Tibial nerve (tissue), 4 donors: ENCODE measurements around the gene SHISAL2A. TPM values are rescaled to one million over a fixed set of nuclear protein-coding genes. Genes with fewer than 3 reads are reported as not detected.

Experiments
- DNase-seq, 2 donors: peaks; one replicate each; pipeline ENCODE4 v3.0.0-alpha.2; 2019; ENCODE audit warnings: low spot score in 2 of 2
- H3K27ac ChIP-seq, 4 donors: fragments of 200-600 bp; sonication (generic) in 3 of 4; one replicate each; pipeline ENCODE4 v1.5.1; 2017 to 2019; ENCODE audit warnings: mild to moderate bottlenecking in 1 of 4
- H3K27me3 ChIP-seq, 2 donors: fragments of 200-600 bp; sonication (generic) in 1 of 2; one replicate each; pipeline versions ENCODE4 v1.5.1 to v1.6.0; 2017 to 2019
- H3K36me3 ChIP-seq, 3 donors: fragments of 200-600 bp; sonication (generic); one replicate each; pipeline ENCODE4 v1.5.1; 2018 to 2019
- H3K4me1 ChIP-seq, 4 donors: fragments of 200-600 bp; sonication (generic) in 3 of 4; one replicate each; pipeline ENCODE4 v1.5.1; 2017 to 2019
- H3K4me3 ChIP-seq, 4 donors: fragments of 200-600 bp; sonication (generic) in 3 of 4; one replicate each; pipeline ENCODE4 v1.5.1; 2017 to 2019; ENCODE audit warnings: mild to moderate bottlenecking in 1 of 4, moderate library complexity in 1 of 4
- H3K9me3 ChIP-seq, 4 donors: fragments of 200-600 bp; sonication (generic) in 3 of 4; one replicate each; pipeline ENCODE4 v1.5.1; 2017 to 2019
- CTCF ChIP-seq, 5 experiments: fragments of 200-600 bp in 3 of 5; fragments of 450-650 bp in 2 of 5; sonication (generic) in 3 of 5; IDR thresholded peaks; one replicate each; pipeline ENCODE4 v1.5.1; 2016 to 2019; ENCODE audit warnings: antibody characterized with exemption in 5 of 5, mild to moderate bottlenecking in 3 of 5, moderate library complexity in 2 of 5
- EP300 ChIP-seq, 2 donors: sonication (generic); formaldehyde crosslinking; IDR thresholded peaks; one replicate each; pipeline ENCODE4 v1.6.1; 2017; ENCODE audit warnings: antibody characterized with exemption in 2 of 2, mild to moderate bottlenecking in 1 of 2
- POLR2A ChIP-seq, 2 donors: fragments of 450-650 bp; IDR thresholded peaks; one replicate each; pipeline ENCODE4 v1.6.1; 2017; ENCODE audit warnings: antibody characterized with exemption in 2 of 2, mild to moderate bottlenecking in 2 of 2, moderate library complexity in 2 of 2
- WGBS, 2 donors: methylation state at CpG; one replicate each; pipeline ENCODE4 v1.1.5; 2018; 5-methylcytosine and 5-hydroxymethylcytosine counted together
- total RNA-seq, 4 donors: library from RNA; depleted of rRNA; stranded (reverse); fragments of >200 nt; gene quantifications; one replicate each; pipeline ENCODE4 v1.1.0, GENCODE V29; 2016

The SHISAL2A gene
- total RNA-seq, 4 donors from 2014 or later: 1.2 to 1.9 TPM; not detected in 2

DNA sequence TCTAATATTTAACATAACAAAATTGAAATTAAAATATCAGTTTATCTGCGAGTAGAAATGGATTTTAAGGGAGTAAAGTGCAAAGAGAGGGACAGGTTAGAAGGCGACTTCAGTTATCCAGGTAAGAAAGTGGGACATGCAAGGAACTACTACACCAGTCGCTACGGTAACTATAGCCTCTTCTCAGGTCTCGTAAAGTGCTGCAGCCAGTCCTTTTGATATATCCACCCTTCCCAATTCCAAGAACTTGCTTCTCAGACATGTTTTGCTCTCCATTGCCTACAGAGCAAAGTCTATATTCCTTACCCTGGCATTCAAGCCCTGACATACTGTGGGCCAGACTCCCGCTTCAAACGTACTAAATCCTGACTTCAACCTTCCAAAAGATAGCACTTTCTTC lies 62.7 kb downstream of the SHISAL2A start:
- Histone ChIP-seq H3K27me3 (no peaks in the 10 kb centered on the region), H3K36me3 (peaks cover 0 to 26% (median 0%) of the 10 kb centered on the region in 3 donors), H3K27ac (no peak overlapping the region), H3K9me3 (no peaks in the 10 kb centered on the region), H3K4me3 (no peak overlapping the region), H3K4me1 (peaks cover 0 to 14% (median 6%) of the 10 kb centered on the region in 4 donors)
- DNase-seq: no peak
- no peak for TF ChIP-seq CTCF (IDR thresholded peaks at IDR 0.05)
- TF ChIP-seq EP300 (IDR thresholded peaks at IDR 0.05): no peak
- no peak for TF ChIP-seq POLR2A (IDR thresholded peaks at IDR 0.05)
- 96% methylated on average over 7 of the region's 7 CpGs for WGBS, 2 donors

DNA sequence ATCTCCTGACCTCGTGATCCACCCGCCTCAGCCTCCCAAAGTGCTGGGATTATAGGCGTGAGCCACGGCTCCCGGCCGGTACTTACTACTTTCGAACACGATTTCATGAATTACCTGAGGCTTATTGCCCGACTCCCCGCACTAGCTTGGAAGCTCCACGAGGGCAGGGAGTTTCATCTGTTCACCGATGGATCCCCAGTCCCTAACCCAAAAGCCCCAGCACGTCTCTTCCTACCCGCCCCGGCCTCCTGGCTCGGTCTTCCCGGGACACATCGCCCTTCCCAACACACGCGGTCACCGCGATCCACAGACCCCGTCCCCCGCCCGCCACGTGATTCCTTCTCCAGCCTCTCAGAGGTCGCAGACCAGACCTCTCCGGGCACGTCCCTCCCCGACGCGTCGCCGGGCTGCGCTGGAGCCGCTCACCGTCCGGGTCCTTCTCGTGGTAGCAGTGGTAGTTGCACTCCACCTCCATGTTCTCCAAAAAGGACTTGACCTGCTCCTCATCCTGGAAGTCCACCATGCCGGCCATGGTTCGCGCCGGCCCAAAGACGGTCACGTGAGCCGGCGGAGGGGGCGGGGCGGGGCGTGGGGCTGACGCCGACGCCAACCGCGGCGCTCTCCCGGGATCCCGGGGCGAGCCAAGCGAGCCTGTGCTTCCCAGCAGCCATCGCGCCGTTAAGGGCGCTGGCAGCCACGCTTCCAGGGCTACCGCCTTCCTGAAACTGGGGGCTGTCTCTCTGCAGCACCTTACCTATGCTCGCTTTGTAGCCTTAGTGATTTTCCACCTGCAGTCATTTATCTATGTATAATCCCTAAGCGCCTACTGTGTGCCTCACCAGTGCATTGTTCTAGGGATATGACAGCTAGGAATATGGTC lies 65.1 kb downstream of the SHISAL2A start, which contains the start of gene COA7:
Gene COA7, minus strand, starts transcription at position 553 of the 880 bp plus-strand sequence. Its CDS starts 21 bp downstream, at position 532.
- no peaks in the 10 kb centered on the region for H3K27me3 ChIP-seq
- peaks cover 0 to 24% (median 6%) of the 10 kb centered on the region in 4 donors for H3K4me1 ChIP-seq
- TF ChIP-seq EP300 (IDR thresholded peaks at IDR 0.05) (peak; percentile 57 to 88), POLR2A (IDR thresholded peaks at IDR 0.05) (peak; percentile 33 to 57), CTCF (IDR thresholded peaks at IDR 0.05) (peak in 1 of 5 experiments; percentile 25)
- peak within 1 kb of the TSS; percentile 62 to 76 (median 68) for H3K4me3 ChIP-seq
- H3K9me3 ChIP-seq: no peaks in the 10 kb centered on the region
- peak within 1 kb of the TSS; percentile 78 to 83 (median 81) for H3K27ac ChIP-seq
- DNase-seq: peak; percentile 81 to 83
- 2 to 4% methylated on average over 36 to 68 of the region's 68 CpGs for WGBS, 2 donors
- peaks cover 0 to 2% (median 0%) of the 10 kb centered on the region in 3 donors for H3K36me3 ChIP-seq

GRCh38 chr1:52702886-52703787 lies 70.2 kb downstream of the SHISAL2A start:
- peak overlapping the region; percentile 38 to 84 (median 70) for H3K27ac ChIP-seq
- no peaks in the 10 kb centered on the region for H3K9me3 ChIP-seq
- TF ChIP-seq CTCF (IDR thresholded peaks at IDR 0.05): peak in 2 of 5 experiments; percentile 7 to 27
- TF ChIP-seq POLR2A (IDR thresholded peaks at IDR 0.05): peak; percentile 39 to 61
- peak; percentile 31 to 84 for TF ChIP-seq EP300 (IDR thresholded peaks at IDR 0.05)
- peak overlapping the region; percentile 36 to 61 (median 48) for H3K4me3 ChIP-seq
- no peaks in the 10 kb centered on the region for H3K27me3 ChIP-seq
- peaks cover 0 to 17% (median 6%) of the 10 kb centered on the region in 4 donors for H3K4me1 ChIP-seq
- no peaks in the 10 kb centered on the region for H3K36me3 ChIP-seq
- DNase-seq: peak; percentile 72 to 82
- 6 to 8% methylated on average over 34 of the region's 35 CpGs for WGBS, 2 donors

- DNase-seq: no peak
- Histone ChIP-seq H3K27me3 (no peaks in the 10 kb centered on the region), H3K4me3 (no peak overlapping the region), H3K27ac (no peak overlapping the region), H3K36me3 (no peaks in the 10 kb centered on the region), H3K9me3 (no peaks in the 10 kb centered on the region), H3K4me1 (peaks cover 0 to 7% (median 0%) of the 10 kb centered on the region in 4 donors)
- WGBS, 2 donors: 81 to 82% methylated on average over 5 of the region's 6 CpGs
- TF ChIP-seq POLR2A (IDR thresholded peaks at IDR 0.05): no peak
- no peak for TF ChIP-seq EP300 (IDR thresholded peaks at IDR 0.05)
- no peak for TF ChIP-seq CTCF (IDR thresholded peaks at IDR 0.05)
These were observed 73.2 kb downstream of the SHISAL2A start for GRCh38 chr1:52706136-52706670.

Other genes with a start within 250 kb of the SHISAL2A start
- under 1 TPM; 0.22 to 0.84 (median 0.35) TPM for gene ORC1, start 228.7 kb upstream of the SHISAL2A start, total RNA-seq
- 10 to 100 TPM; 10.0 to 21.4 (median 14.4) TPM for gene PRPF38A, start 228.6 kb upstream of the SHISAL2A start, total RNA-seq
- 100 to 1,000 TPM in 1 of 4 donors, 10 to 100 TPM in 3; 78.1 to 127 (median 82.3) TPM for gene TUT4, start 80.1 kb upstream of the SHISAL2A start, total RNA-seq
- 10 to 100 TPM in 3 of 4 donors, 1 to 10 TPM in 1; 6.3 to 21.4 (median 13.8) TPM for gene GPX7, start 30.8 kb upstream of the SHISAL2A start, total RNA-seq
- gene COA7, start 65.2 kb downstream of the SHISAL2A start, total RNA-seq: 10 to 100 TPM in 1 of 4 donors, 1 to 10 TPM in 3; 7.5 to 10.5 (median 8.9) TPM
- 10 to 100 TPM; 41.9 to 46.5 (median 42.7) TPM for gene ZYG11B, start 93.3 kb downstream of the SHISAL2A start, total RNA-seq
- gene ZYG11A, start 209.6 kb downstream of the SHISAL2A start, total RNA-seq: not detected